ENCODE results near the gene DLST. TPM values are rescaled to one million over a fixed set of nuclear protein-coding genes. Genes with fewer than 3 reads are reported as not detected.

Gene DLST
- total RNA-seq, 4 donors from 2014 or later, result 79.1 to 190 (median 97.2) TPM

GRCh38 chr14:74951443-74952179 is 69.9 kb downstream of the DLST start:
- 85% methylated on average over 10 of the region's 15 CpGs for WGBS
- no peak overlapping the region for H3K27ac ChIP-seq
- no peaks in the 10 kb centered on the region for H3K9me3 ChIP-seq
- no peak for DNase-seq (ENCODE audit: low spot score in 2 of 2)
- H3K36me3 ChIP-seq, result peaks cover 5% of the 10 kb centered on the region
- H3K4me3 ChIP-seq, result peak overlapping the region; percentile 20
- TF ChIP-seq EP300 (IDR thresholded peaks at IDR 0.05) (no peak), POLR2A (IDR thresholded peaks at IDR 0.05) (no peak), CTCF (IDR thresholded peaks at IDR 0.05) (no peak), POLR2AphosphoS5 (IDR thresholded peaks at IDR 0.05) (no peak)
- H3K4me1 ChIP-seq, result peaks cover 60% of the 10 kb centered on the region
- H3K27me3 ChIP-seq, result no peaks in the 10 kb centered on the region

GRCh38 chr14:74952180-74952665 is 70.5 kb downstream of the DLST start:
- Histone ChIP-seq H3K27ac (no peak overlapping the region), H3K27me3 (no peaks in the 10 kb centered on the region), H3K4me3 (peak overlapping the region; percentile 68), H3K36me3 (peaks cover 5% of the 10 kb centered on the region), H3K4me1 (peaks cover 54% of the 10 kb centered on the region), H3K9me3 (no peaks in the 10 kb centered on the region)
- DNase-seq (ENCODE audit: low spot score in 2 of 2), result no peak
- TF ChIP-seq POLR2AphosphoS5 (IDR thresholded peaks at IDR 0.05) (no peak), POLR2A (IDR thresholded peaks at IDR 0.05) (no peak), EP300 (IDR thresholded peaks at IDR 0.05) (no peak), CTCF (IDR thresholded peaks at IDR 0.05) (no peak)
- WGBS, result 81% methylated on average over 5 of the region's 6 CpGs

- 33% methylated on average over 17 of the region's 18 CpGs for WGBS
- peaks cover 47% of the 10 kb centered on the region for H3K4me1 ChIP-seq
- no peak for TF ChIP-seq CTCF (IDR thresholded peaks at IDR 0.05)
- no peak for TF ChIP-seq POLR2A (IDR thresholded peaks at IDR 0.05)
- no peak for TF ChIP-seq EP300 (IDR thresholded peaks at IDR 0.05)
- TF ChIP-seq POLR2AphosphoS5 (IDR thresholded peaks at IDR 0.05), result no peak
- peaks cover 5% of the 10 kb centered on the region for H3K36me3 ChIP-seq
- DNase-seq (ENCODE audit: low spot score in 2 of 2), result no peak
- H3K4me3 ChIP-seq, result peak overlapping the region; percentile 68
- H3K27me3 ChIP-seq, result no peaks in the 10 kb centered on the region
- H3K27ac ChIP-seq, result no peak overlapping the region
- no peaks in the 10 kb centered on the region for H3K9me3 ChIP-seq
Measured at GRCh38 chr14:74952697-74953484, 71.2 kb downstream of the DLST start.

Other genes starting within 250 kb of the DLST start
- 10 to 100 TPM; 18.0 to 44.2 (median 30.1) TPM for gene AREL1, start 168.8 kb upstream of the DLST start, total RNA-seq
- 10 to 100 TPM; 25.3 to 32.5 (median 27.3) TPM for gene FCF1, start 168.8 kb upstream of the DLST start, total RNA-seq
- 100 to 1,000 TPM in 1 of 4 donors, 10 to 100 TPM in 3; 42.9 to 118 (median 58.2) TPM for gene YLPM1, start 118.6 kb upstream of the DLST start, total RNA-seq
- gene PROX2, start 5.8 kb upstream of the DLST start, total RNA-seq, result under 1 TPM in 3 of 4 donors, not detected in 1; 0.10 to 0.97 (median 0.11) TPM
- gene RPS6KL1, start 41.3 kb downstream of the DLST start, total RNA-seq, result 1 to 10 TPM in 3 of 4 donors, under 1 TPM in 1; 0.86 to 7.5 (median 1.8) TPM
- 10 to 100 TPM in 1 of 4 donors, 1 to 10 TPM in 3; 3.5 to 10.5 (median 7.9) TPM for gene PGF, start 73.7 kb downstream of the DLST start, total RNA-seq
- 10 to 100 TPM; 28.9 to 46.2 (median 33.8) TPM for gene EIF2B2, start 121.0 kb downstream of the DLST start, total RNA-seq
- 10 to 100 TPM in 3 of 4 donors, 1 to 10 TPM in 1; 8.6 to 27.0 (median 14.1) TPM for gene MLH3, start 169.6 kb downstream of the DLST start, total RNA-seq
- gene ACYP1, start 182.1 kb downstream of the DLST start, total RNA-seq, result 10 to 100 TPM; 19.2 to 40.6 (median 23.0) TPM
- 1 to 10 TPM in 2 of 4 donors, under 1 TPM in 2; 0.32 to 5.9 (median 1.2) TPM for gene ZC2HC1C, start 187.7 kb downstream of the DLST start, total RNA-seq
- 10 to 100 TPM; 22.2 to 58.3 (median 34.3) TPM for gene NEK9, start 245.1 kb downstream of the DLST start, total RNA-seq

Data from suprapubic skin (tissue), 4 donors.